DND-41 (cell line): ENCODE measurements around the gene HIVEP2.

Experiments
- ATAC-seq: fragments of 200-7000 bp; cut with Tn5 transposase; 3 replicates; pipeline ENCODE4 v1.9.1; 2021; ENCODE audit warnings: low read depth; ENCODE audit not compliant: insufficient read depth
- DNase-seq: peaks from one replicate; pipeline ENCODE4 v3.0.0-alpha.2; 2020
- H2AFZ ChIP-seq: 2 replicates; pipeline ENCODE4 v1.6.0; 2012; ENCODE audit warnings: low read depth, low read length
- H3K27ac ChIP-seq: 2 replicates; pipeline ENCODE4 v1.5.1; 2012; ENCODE audit warnings: low read length, inconsistent platforms
- H3K27me3 ChIP-seq: fragments of 200-600 bp; sonication (generic); 2 replicates; pipeline ENCODE4 v1.6.0; 2012; ENCODE audit warnings: low read length, mild to moderate bottlenecking, inconsistent platforms; ENCODE audit not compliant: insufficient read depth, poor library complexity
- H3K36me3 ChIP-seq: 2 replicates; pipeline ENCODE4 v1.5.1; 2012; ENCODE audit warnings: low read length, inconsistent platforms; ENCODE audit not compliant: insufficient read depth
- H3K4me1 ChIP-seq: 2 replicates; pipeline ENCODE4 v1.5.1; 2012; ENCODE audit warnings: mild to moderate bottlenecking, low read length; ENCODE audit not compliant: insufficient read depth
- H3K4me2 ChIP-seq: 2 replicates; pipeline ENCODE4 v1.6.0; 2012; ENCODE audit warnings: mild to moderate bottlenecking, moderate library complexity, low read length, inconsistent platforms; ENCODE audit not compliant: insufficient read depth
- H3K4me3 ChIP-seq, 2 experiments: fragments of 200-600 bp in 1 of 2; shearing (Covaris generic) in 1 of 2; 2 replicates each; pipeline ENCODE4 v1.5.1; 2012 to 2016; ENCODE audit warnings: inconsistent platforms in 2 of 2, low read length in 2 of 2, mild to moderate bottlenecking in 2 of 2, low read depth in 1 of 2, moderate library complexity in 1 of 2
- H3K79me2 ChIP-seq: 2 replicates; pipeline ENCODE4 v1.6.0; 2012; ENCODE audit warnings: low read length, inconsistent platforms; ENCODE audit not compliant: insufficient read depth
- H3K9ac ChIP-seq: 2 replicates; pipeline ENCODE4 v1.6.0; 2012; ENCODE audit warnings: low read depth, mild to moderate bottlenecking, inconsistent platforms, low read length, moderate library complexity
- H3K9me3 ChIP-seq: 2 replicates; pipeline ENCODE4 v1.5.1; 2012; ENCODE audit warnings: low read length, moderate library complexity, mild to moderate bottlenecking, inconsistent platforms; ENCODE audit not compliant: insufficient read depth, severe bottlenecking
- H4K20me1 ChIP-seq: 2 replicates; pipeline ENCODE4 v1.6.0; 2012; ENCODE audit warnings: low read length; ENCODE audit not compliant: insufficient read depth
- EZH2 ChIP-seq: IDR thresholded peaks from 3 replicates; pipeline ENCODE4 v1.6.1; 2012; ENCODE audit warnings: borderline replicate concordance, low read depth, mild to moderate bottlenecking, moderate library complexity, low read length, inconsistent platforms; ENCODE audit not compliant: severe bottlenecking
- TF ChIP-seq, protein P1 (sequence below): IDR thresholded peaks from 2 replicates; pipeline ENCODE4 v1.5.1; 2012; ENCODE audit warnings: borderline replicate concordance, low read length, moderate library complexity, mild to moderate bottlenecking; ENCODE audit not compliant: poor library complexity, severe bottlenecking; ENCODE audit errors: extremely low read depth

Gene HIVEP2

DNA sequence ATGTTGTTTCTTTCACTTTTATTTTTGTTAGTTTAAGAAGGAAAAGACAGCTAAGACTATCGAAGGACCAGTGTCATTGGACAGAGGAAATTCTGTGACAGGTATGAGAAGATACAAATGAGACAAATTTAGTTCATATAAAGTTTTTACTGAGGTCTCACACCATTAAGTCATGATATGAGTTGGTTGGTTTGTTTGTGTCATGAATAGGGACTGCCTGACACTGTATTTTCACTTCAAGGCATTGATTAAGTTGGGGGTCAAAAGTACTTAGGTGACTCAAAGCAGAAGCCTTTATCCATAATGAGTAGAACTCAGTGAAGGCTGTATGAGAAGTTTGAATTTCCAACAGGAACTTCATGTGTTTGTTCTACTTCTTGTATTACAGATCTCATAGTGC is 21.3 kb upstream of the HIVEP2 start:
- Histone ChIP-seq H3K4me1 (no peaks in the 10 kb centered on the region), H3K79me2 (no peaks in the 10 kb centered on the region), H3K4me2 (no peak overlapping the region), H3K9ac (no peak overlapping the region), H3K27me3 (no peaks in the 10 kb centered on the region), H3K27ac (no peak overlapping the region), H2AFZ (no peak overlapping the region), H4K20me1 (no peaks in the 10 kb centered on the region), H3K9me3 (no peaks in the 10 kb centered on the region), H3K4me3 (no peak overlapping the region), H3K36me3 (no peaks in the 10 kb centered on the region)
- no peak for DNase-seq
- no peak for TF ChIP-seq EZH2
- no peak for ATAC-seq

DNA sequence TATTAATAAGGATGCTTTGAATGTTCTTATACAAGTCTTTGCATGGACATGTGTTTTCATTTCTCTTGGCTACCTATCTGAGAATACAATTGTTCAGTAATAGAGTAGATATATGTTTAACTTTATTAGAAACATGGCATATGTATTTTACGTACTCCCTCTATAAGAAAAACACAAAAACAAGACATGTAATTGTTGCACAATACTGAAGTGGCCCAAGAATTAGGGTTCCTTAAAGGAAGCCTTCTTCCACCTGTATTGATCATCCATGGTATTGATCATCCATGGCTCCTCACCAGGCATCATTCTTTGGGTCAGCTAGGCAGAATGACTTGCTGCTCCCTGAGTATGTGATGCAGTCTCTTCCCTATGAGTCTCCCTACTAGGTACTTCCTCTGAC is 20.2 kb upstream of the HIVEP2 start:
- no peaks in the 10 kb centered on the region for H4K20me1 ChIP-seq
- no peak overlapping the region for H3K9ac ChIP-seq
- no peak overlapping the region for H3K4me2 ChIP-seq
- H3K79me2 ChIP-seq = no peaks in the 10 kb centered on the region
- ATAC-seq (no peak), DNase-seq (no peak)
- no peak overlapping the region for H3K27ac ChIP-seq
- H3K36me3 ChIP-seq = no peaks in the 10 kb centered on the region
- H2AFZ ChIP-seq = no peak overlapping the region
- no peak overlapping the region for H3K4me3 ChIP-seq
- H3K9me3 ChIP-seq = no peaks in the 10 kb centered on the region
- no peaks in the 10 kb centered on the region for H3K4me1 ChIP-seq
- TF ChIP-seq, protein P1, sequence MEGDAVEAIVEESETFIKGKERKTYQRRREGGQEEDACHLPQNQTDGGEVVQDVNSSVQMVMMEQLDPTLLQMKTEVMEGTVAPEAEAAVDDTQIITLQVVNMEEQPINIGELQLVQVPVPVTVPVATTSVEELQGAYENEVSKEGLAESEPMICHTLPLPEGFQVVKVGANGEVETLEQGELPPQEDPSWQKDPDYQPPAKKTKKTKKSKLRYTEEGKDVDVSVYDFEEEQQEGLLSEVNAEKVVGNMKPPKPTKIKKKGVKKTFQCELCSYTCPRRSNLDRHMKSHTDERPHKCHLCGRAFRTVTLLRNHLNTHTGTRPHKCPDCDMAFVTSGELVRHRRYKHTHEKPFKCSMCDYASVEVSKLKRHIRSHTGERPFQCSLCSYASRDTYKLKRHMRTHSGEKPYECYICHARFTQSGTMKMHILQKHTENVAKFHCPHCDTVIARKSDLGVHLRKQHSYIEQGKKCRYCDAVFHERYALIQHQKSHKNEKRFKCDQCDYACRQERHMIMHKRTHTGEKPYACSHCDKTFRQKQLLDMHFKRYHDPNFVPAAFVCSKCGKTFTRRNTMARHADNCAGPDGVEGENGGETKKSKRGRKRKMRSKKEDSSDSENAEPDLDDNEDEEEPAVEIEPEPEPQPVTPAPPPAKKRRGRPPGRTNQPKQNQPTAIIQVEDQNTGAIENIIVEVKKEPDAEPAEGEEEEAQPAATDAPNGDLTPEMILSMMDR = no peak
- no peak for TF ChIP-seq EZH2
- H3K27me3 ChIP-seq = no peaks in the 10 kb centered on the region

DNA sequence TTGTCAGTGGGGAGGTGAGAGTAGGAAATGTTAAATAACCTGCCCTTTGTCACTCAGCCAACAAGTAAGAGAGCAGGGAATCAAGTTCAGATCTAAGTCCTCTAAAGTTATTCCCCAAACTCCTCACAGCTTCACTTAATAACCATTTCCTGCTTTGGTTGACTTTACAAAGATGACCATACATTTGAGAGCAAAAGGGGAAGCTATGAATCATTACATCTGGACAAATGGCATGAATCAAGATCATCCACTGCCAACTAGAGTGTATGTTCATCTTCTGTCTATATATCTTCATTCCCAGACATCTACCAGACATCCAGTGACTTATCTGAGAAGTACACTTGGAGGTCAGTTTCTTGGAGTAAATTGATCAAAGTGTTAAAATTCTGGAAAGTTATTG is 15.1 kb upstream of the HIVEP2 start:
- Histone ChIP-seq H3K4me3 (no peak overlapping the region), H3K4me1 (no peaks in the 10 kb centered on the region), H3K27me3 (no peaks in the 10 kb centered on the region), H3K4me2 (no peak overlapping the region), H3K36me3 (no peaks in the 10 kb centered on the region), H3K79me2 (no peaks in the 10 kb centered on the region), H3K27ac (no peak overlapping the region), H2AFZ (no peak overlapping the region), H3K9me3 (no peaks in the 10 kb centered on the region), H3K9ac (no peak overlapping the region), H4K20me1 (no peaks in the 10 kb centered on the region)
- no peak for DNase-seq
- TF ChIP-seq EZH2 = no peak
- TF ChIP-seq, protein P1 = no peak
- no peak for ATAC-seq

DNA sequence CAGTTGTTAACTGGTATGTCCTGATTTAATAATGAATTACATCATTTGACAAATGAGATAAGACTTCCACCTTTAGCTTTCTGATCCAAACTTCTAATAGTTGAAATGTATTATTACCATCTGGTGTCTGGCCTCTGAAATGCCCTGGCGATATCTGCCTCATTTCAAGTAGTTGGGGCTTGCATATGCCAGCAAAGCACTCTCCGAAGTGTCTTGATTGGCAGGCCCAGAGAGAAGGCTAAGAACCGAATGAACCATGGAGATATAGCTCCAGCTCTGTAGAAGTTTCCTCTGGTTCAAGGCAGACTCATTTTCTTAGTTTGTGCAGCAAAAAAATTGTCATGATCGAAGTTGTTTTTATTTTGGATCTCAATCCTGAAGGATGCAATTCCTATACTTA is 13.4 kb upstream of the HIVEP2 start:
- H3K27ac ChIP-seq = no peak overlapping the region
- no peak overlapping the region for H3K4me3 ChIP-seq
- ATAC-seq (no peak), DNase-seq (no peak)
- H3K79me2 ChIP-seq = no peaks in the 10 kb centered on the region
- no peaks in the 10 kb centered on the region for H4K20me1 ChIP-seq
- H3K36me3 ChIP-seq = no peaks in the 10 kb centered on the region
- TF ChIP-seq, protein P1 = no peak
- TF ChIP-seq EZH2 = no peak
- no peak overlapping the region for H3K9ac ChIP-seq
- no peak overlapping the region for H2AFZ ChIP-seq
- H3K27me3 ChIP-seq = no peaks in the 10 kb centered on the region
- H3K9me3 ChIP-seq = no peaks in the 10 kb centered on the region
- H3K4me2 ChIP-seq = no peak overlapping the region
- no peaks in the 10 kb centered on the region for H3K4me1 ChIP-seq
